HepG2 (cell line): ENCODE measurements around the gene EXOC6B. TPM values are rescaled to one million over a fixed set of nuclear protein-coding genes. Genes with fewer than 3 reads are reported as not detected.

Source experiments
- ARID3A ChIP-seq: IDR thresholded peaks from 2 replicates; pipeline ENCODE4 v1.6.1; 2012; ENCODE audit warnings: low read depth, low read length, improper control_type of control experiment
- BATF2 ChIP-seq: sonication (generic); formaldehyde crosslinking; IDR thresholded peaks from 2 replicates; pipeline ENCODE4 v1.8.0; 2022; ENCODE audit warnings: mild to moderate bottlenecking, missing genetic modification reagents, moderate library complexity
- HIC2 ChIP-seq: sonication (generic); formaldehyde crosslinking; IDR thresholded peaks from 2 replicates; pipeline ENCODE4 v1.9.0; 2022; ENCODE audit warnings: low read depth, missing genetic modification reagents
- IKZF5 ChIP-seq: IDR thresholded peaks from 2 replicates; pipeline ENCODE4 v1.6.1; 2018; ENCODE audit warnings: missing genetic modification reagents, mild to moderate bottlenecking, missing compliant biosample characterization
- KDM6A ChIP-seq: IDR thresholded peaks from 2 replicates; pipeline ENCODE4 v1.6.1; 2016; ENCODE audit warnings: low read depth
- MEF2D ChIP-seq: sonication (generic); formaldehyde crosslinking; IDR thresholded peaks from 2 replicates; pipeline ENCODE4 v1.5.1; 2020; ENCODE audit warnings: mild to moderate bottlenecking, missing genetic modification reagents
- NONO ChIP-seq, 2 experiments: fragments of 450-650 bp in 1 of 2; sonication (generic) in 1 of 2; formaldehyde crosslinking in 1 of 2; IDR thresholded peaks in 1 of 2; conservative IDR thresholded peaks in 1 of 2; 2 replicates each; pipeline versions ENCODE4 v1.6.1 to v1.8.0; 2017 to 2022; ENCODE audit warnings: mild to moderate bottlenecking in 1 of 2, missing genetic modification reagents in 1 of 2, moderate library complexity in 1 of 2
- RNF219 ChIP-seq: sonication (generic); formaldehyde crosslinking; IDR thresholded peaks from 2 replicates; pipeline ENCODE4 v1.5.0; 2020; ENCODE audit warnings: mild to moderate bottlenecking, missing genetic modification reagents
- SNRNP70 ChIP-seq: fragments of 200-400 bp; formaldehyde crosslinking; IDR thresholded peaks from 2 replicates; pipeline ENCODE4 v1.6.1; 2017; ENCODE audit warnings: mild to moderate bottlenecking, low read depth, low read length, moderate library complexity
- SOX6 ChIP-seq, 2 experiments: fragments of 450-650 bp in 1 of 2; sonication (generic) in 1 of 2; formaldehyde crosslinking in 1 of 2; IDR thresholded peaks; 2 replicates each; pipeline versions ENCODE4 v1.4.0 to v1.6.1; 2017 to 2020; ENCODE audit warnings: antibody characterized with exemption in 1 of 2, mild to moderate bottlenecking in 1 of 2, missing genetic modification reagents in 1 of 2
- TAF15 ChIP-seq: fragments of 200-400 bp; formaldehyde crosslinking; IDR thresholded peaks from one replicate; pipeline ENCODE4 v1.6.1; 2018; ENCODE audit warnings: mild to moderate bottlenecking, low read depth, low read length; ENCODE audit not compliant: poor library complexity, severe bottlenecking
- ZBTB37 ChIP-seq: sonication (generic); formaldehyde crosslinking; IDR thresholded peaks from 2 replicates; pipeline ENCODE4 v1.4.0; 2020; ENCODE audit warnings: mild to moderate bottlenecking, missing genetic modification reagents
- ZBTB39 ChIP-seq: sonication (generic); formaldehyde crosslinking; IDR thresholded peaks from 2 replicates; pipeline ENCODE4 v1.5.0; 2020; ENCODE audit warnings: missing genetic modification reagents
- ZFP37 ChIP-seq: sonication (generic); formaldehyde crosslinking; IDR thresholded peaks from 2 replicates; pipeline ENCODE4 v1.4.0; 2020; ENCODE audit warnings: missing genetic modification reagents, borderline replicate concordance
- polyA plus RNA-seq, 8 experiments: library from polyadenylated mRNA; depleted of rRNA in 3 of 8; stranded (reverse) in 7 of 8; unstranded in 1 of 8; fragments of >200 nt; fragmentation: Illumina TruSeq in 4 of 8; extraction: Trizol in 4 of 8; gene quantifications; 2 replicates each; pipeline versions ENCODE4 v1.2.1 to v1.2.3, GENCODE V29; 2011 to 2016; ENCODE audit warnings: low read depth in 4 of 8, missing spikeins in 1 of 8, mixed read lengths in 1 of 8; ENCODE audit not compliant: insufficient read depth in 1 of 8
- total RNA-seq, 5 experiments: library from RNA; depleted of rRNA; stranded (reverse); fragments of >200 nt; fragmentation: Illumina TruSeq; extraction: Trizol; gene quantifications; 2 replicates each; pipeline ENCODE4 v1.2.3, GENCODE V29; 2016; ENCODE audit warnings: low read depth in 1 of 5

The EXOC6B gene
- total and polyA plus RNA-seq, 2 of the 13 experiments (the other 11 are each of a cell fraction or from before 2014, with no cell fraction given): 9.1 to 15.9 TPM

- TF ChIP-seq NONO (IDR thresholded peaks at IDR 0.05) (no peak), NONO (CRISPR knock-in tag; conservative IDR thresholded peaks at IDR 0.05) (peak; percentile 93), BATF2 (CRISPR knock-in tag) (0 out of 2 replicates have a peak, but pooled peaks have one; percentile 8), MEF2D (CRISPR knock-in tag) (peak; percentile 89), SNRNP70 (no peak), ZBTB39 (CRISPR knock-in tag) (peak; percentile 96), ARID3A (peak; percentile 49; the same call in 1 of the 2 replicates), HIC2 (CRISPR knock-in tag) (peak; percentile 59), ZBTB37 (CRISPR knock-in tag) (no peak), ZFP37 (CRISPR knock-in tag) (0 out of 2 replicates have a peak, but pooled peaks have one; percentile 51), TAF15 (peak; percentile 96), RNF219 (CRISPR knock-in tag) (no peak), IKZF5 (CRISPR knock-in tag) (peak; percentile 86), SOX6 (IDR thresholded peaks at IDR 0.05) (no peak), SOX6 (CRISPR knock-in tag; IDR thresholded peaks at IDR 0.05) (peak; percentile 78), KDM6A (CRISPR knock-in tag) (no peak)
Measured at GRCh38 chr2:72825257-72826155, at the start of gene EXOC6B (continued).
